PC-9 (cell line): ENCODE measurements around the gene SFT2D3.

Experiments
- EZH2 ChIP-seq: fragments of 200-600 bp; sonication (generic); IDR thresholded peaks from 2 replicates; pipeline ENCODE4 v1.8.0; 2017; ENCODE audit warnings: antibody characterized with exemption, low read depth
- TF ChIP-seq, protein P1 (sequence below): fragments of 200-600 bp; sonication (generic); conservative IDR thresholded peaks from 2 replicates; pipeline ENCODE4 v1.6.1; 2017; ENCODE audit warnings: mixed run types, antibody characterized with exemption, mild to moderate bottlenecking, moderate library complexity

DNA sequence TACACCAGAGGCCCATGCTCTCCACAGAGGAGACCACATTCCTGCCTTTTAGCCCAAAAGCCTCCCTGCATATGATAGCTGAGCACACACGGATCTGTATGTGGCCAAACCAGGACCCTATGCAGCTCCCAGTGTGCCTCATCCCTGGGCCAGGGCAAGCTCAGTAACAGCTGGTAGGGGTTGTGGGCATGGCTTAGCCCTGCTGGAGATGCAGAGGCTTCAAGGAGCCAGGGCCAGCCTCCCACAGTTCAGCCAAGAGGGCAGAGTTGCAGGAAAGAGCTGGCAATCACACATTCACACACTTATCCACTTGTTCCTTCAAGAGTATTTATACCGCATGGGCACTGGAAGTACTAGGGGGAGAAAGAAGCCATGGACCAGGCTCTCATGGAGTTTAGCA is 24.4 kb upstream of the SFT2D3 start:
- TF ChIP-seq, protein P1, sequence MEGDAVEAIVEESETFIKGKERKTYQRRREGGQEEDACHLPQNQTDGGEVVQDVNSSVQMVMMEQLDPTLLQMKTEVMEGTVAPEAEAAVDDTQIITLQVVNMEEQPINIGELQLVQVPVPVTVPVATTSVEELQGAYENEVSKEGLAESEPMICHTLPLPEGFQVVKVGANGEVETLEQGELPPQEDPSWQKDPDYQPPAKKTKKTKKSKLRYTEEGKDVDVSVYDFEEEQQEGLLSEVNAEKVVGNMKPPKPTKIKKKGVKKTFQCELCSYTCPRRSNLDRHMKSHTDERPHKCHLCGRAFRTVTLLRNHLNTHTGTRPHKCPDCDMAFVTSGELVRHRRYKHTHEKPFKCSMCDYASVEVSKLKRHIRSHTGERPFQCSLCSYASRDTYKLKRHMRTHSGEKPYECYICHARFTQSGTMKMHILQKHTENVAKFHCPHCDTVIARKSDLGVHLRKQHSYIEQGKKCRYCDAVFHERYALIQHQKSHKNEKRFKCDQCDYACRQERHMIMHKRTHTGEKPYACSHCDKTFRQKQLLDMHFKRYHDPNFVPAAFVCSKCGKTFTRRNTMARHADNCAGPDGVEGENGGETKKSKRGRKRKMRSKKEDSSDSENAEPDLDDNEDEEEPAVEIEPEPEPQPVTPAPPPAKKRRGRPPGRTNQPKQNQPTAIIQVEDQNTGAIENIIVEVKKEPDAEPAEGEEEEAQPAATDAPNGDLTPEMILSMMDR, result no peak
- no peak for TF ChIP-seq EZH2
